HepG2 (cell line): ENCODE data around the gene PRKCB. TPM values are rescaled to one million over a fixed set of nuclear protein-coding genes. Genes with fewer than 3 reads are reported as not detected.

ENCODE experiments used
- ATAC-seq: fragments of 200-7000 bp; cut with Tn5 transposase; 3 replicates; pipeline ENCODE4 v1.9.1; 2020; ENCODE audit warnings: mild to moderate bottlenecking, moderate library complexity
- BruUV-seq: library from RNA; stranded (reverse); fragments of 400-500 nt; replicated peaks from 2 replicates; lab custom pipeline; 2021; lab: Mats Ljungman, UMichigan
- CTCF ChIA-PET: fragments of 300-600 bp; formaldehyde crosslinking; extraction: SDS; loops from one replicate; lab custom pipeline; 2021; ENCODE audit warnings: low total read pairs, inconsistent platforms, low intra/inter-chr PET ratio; lab: Yijun Ruan, JAX
- POLR2A ChIA-PET: fragments of 350-600 bp; sonication (Branson Sonifier 250); formaldehyde crosslinking; loops from one replicate; lab custom pipeline; 2020; ENCODE audit warnings: antibody characterized with exemption, inconsistent platforms; lab: Yijun Ruan, JAX
- DNase-seq: peaks from one replicate; pipeline ENCODE4 v3.0.0-alpha.2; 2015; ENCODE audit warnings: low spot score
- FAIRE-seq: peaks from 3 replicates; lab custom pipeline; 2011; peaks lifted over from hg19 to GRCh38; lab: Jason Lieb, UNC
- H2AFZ ChIP-seq: one replicate; pipeline ENCODE4 v1.6.1; 2011; ENCODE audit warnings: low read length, inconsistent platforms
- H3K27ac ChIP-seq: fragments of 300-600 bp; 3 replicates; pipeline ENCODE4 v1.8.0; 2011; ENCODE audit warnings: mixed run types, mild to moderate bottlenecking, mixed read lengths, low read length, inconsistent platforms; ENCODE audit not compliant: insufficient read depth; ENCODE audit errors: extremely low read length
- H3K27me3 ChIP-seq, 2 experiments: fragments of 200-600 bp in 1 of 2; 2 replicates in 1 of 2; 3 replicates in 1 of 2; pipeline versions ENCODE4 v1.6.0 to v1.8.0; 2011; ENCODE audit warnings: low read length in 2 of 2, mild to moderate bottlenecking in 2 of 2, moderate library complexity in 2 of 2, inconsistent platforms in 1 of 2; ENCODE audit not compliant: insufficient read depth in 2 of 2, control insufficient read depth in 1 of 2
- H3K36me3 ChIP-seq, 2 experiments: fragments of 200-600 bp in 1 of 2; replicated peaks in 1 of 2; 2 replicates in 1 of 2; 3 replicates in 1 of 2; pipeline versions ENCODE4 v1.5.1 to v1.8.0; 2011; ENCODE audit warnings: low read length in 2 of 2, inconsistent platforms in 1 of 2; ENCODE audit not compliant: insufficient read depth in 2 of 2, control insufficient read depth in 1 of 2
- H3K4me1 ChIP-seq: 2 replicates; pipeline ENCODE4 v1.5.1; 2012; ENCODE audit warnings: low read length, inconsistent platforms; ENCODE audit not compliant: insufficient read depth
- H3K4me2 ChIP-seq: 2 replicates; pipeline ENCODE4 v1.6.0; 2011; ENCODE audit warnings: low read depth, low read length, inconsistent platforms
- H3K4me3 ChIP-seq, 3 experiments: fragments of 200-600 bp in 1 of 3; sonication (generic), shearing (Covaris generic) in 1 of 3; replicated peaks in 1 of 3; 2 replicates each; pipeline ENCODE4 v1.5.1; 2011 to 2016; ENCODE audit warnings: low read length in 3 of 3, inconsistent platforms in 2 of 3, low read depth in 2 of 3, mild to moderate bottlenecking in 2 of 3, control low read depth in 1 of 3, mixed read lengths in 1 of 3; ENCODE audit not compliant: insufficient read depth in 1 of 3
- H3K79me2 ChIP-seq: one replicate; pipeline ENCODE4 v1.6.1; 2011; ENCODE audit warnings: low read length, inconsistent platforms; ENCODE audit not compliant: insufficient read depth
- H3K9ac ChIP-seq: 2 replicates; pipeline ENCODE4 v1.6.0; 2011; ENCODE audit warnings: mild to moderate bottlenecking, low read depth, low read length, inconsistent platforms; ENCODE audit not compliant: insufficient read depth
- H3K9me3 ChIP-seq: 2 replicates; pipeline ENCODE4 v1.5.1; 2012; ENCODE audit warnings: mild to moderate bottlenecking, low read length
- H4K20me1 ChIP-seq: 2 replicates; pipeline ENCODE4 v1.6.0; 2011; ENCODE audit warnings: inconsistent platforms, mild to moderate bottlenecking, low read length, moderate library complexity; ENCODE audit not compliant: insufficient read depth
- CREB3 ChIP-seq: sonication (generic); formaldehyde crosslinking; IDR thresholded peaks from 2 replicates; pipeline ENCODE4 v1.5.0; 2020; ENCODE audit warnings: missing genetic modification reagents
- EED ChIP-seq: sonication (generic); formaldehyde crosslinking; IDR thresholded peaks from 2 replicates; pipeline ENCODE4 v1.5.0; 2020; ENCODE audit warnings: mild to moderate bottlenecking, missing genetic modification reagents
- NFRKB ChIP-seq: fragments of 450-650 bp; IDR thresholded peaks from 2 replicates; pipeline ENCODE4 v1.6.1; 2017
- NONO ChIP-seq, 2 experiments: fragments of 450-650 bp in 1 of 2; sonication (generic) in 1 of 2; formaldehyde crosslinking in 1 of 2; IDR thresholded peaks in 1 of 2; conservative IDR thresholded peaks in 1 of 2; 2 replicates each; pipeline versions ENCODE4 v1.6.1 to v1.8.0; 2017 to 2022; ENCODE audit warnings: mild to moderate bottlenecking in 1 of 2, missing genetic modification reagents in 1 of 2, moderate library complexity in 1 of 2
- PCBP2 ChIP-seq: fragments of 200-400 bp; formaldehyde crosslinking; optimal IDR thresholded peaks from 2 replicates; pipeline ENCODE3; 2018; ENCODE audit warnings: low read length, low read depth; ENCODE audit not compliant: poor library complexity, severe bottlenecking
- RBAK ChIP-seq: sonication (generic); formaldehyde crosslinking; IDR thresholded peaks from 2 replicates; pipeline ENCODE4 v1.5.1; 2020; ENCODE audit warnings: mild to moderate bottlenecking, missing genetic modification reagents
- SALL1 ChIP-seq: sonication (generic); formaldehyde crosslinking; IDR thresholded peaks from 2 replicates; pipeline ENCODE4 v1.8.0; 2022; ENCODE audit warnings: mild to moderate bottlenecking, missing genetic modification reagents
- SIX1 ChIP-seq: sonication (generic); formaldehyde crosslinking; IDR thresholded peaks from 2 replicates; pipeline ENCODE4 v1.4.0; 2020; ENCODE audit warnings: missing genetic modification reagents, borderline replicate concordance
- SP5 ChIP-seq: IDR thresholded peaks from 2 replicates; pipeline ENCODE4 v1.6.1; 2016; ENCODE audit warnings: low read depth, borderline replicate concordance
- ZFP41 ChIP-seq: sonication (generic); formaldehyde crosslinking; IDR thresholded peaks from 2 replicates; pipeline ENCODE4 v1.4.0; 2020; ENCODE audit warnings: mild to moderate bottlenecking, missing genetic modification reagents, borderline replicate concordance
- ZNF101 ChIP-seq: sonication (generic); formaldehyde crosslinking; IDR thresholded peaks from 2 replicates; pipeline ENCODE4 v1.4.0; 2020; ENCODE audit warnings: mild to moderate bottlenecking, low read depth, missing genetic modification reagents, borderline replicate concordance
- ZNF142 ChIP-seq: sonication (generic); formaldehyde crosslinking; IDR thresholded peaks from 2 replicates; pipeline ENCODE4 v1.4.0; 2020; ENCODE audit warnings: missing genetic modification reagents
- ZNF563 ChIP-seq: sonication (generic); formaldehyde crosslinking; IDR thresholded peaks from 2 replicates; pipeline ENCODE4 v1.8.0; 2022; ENCODE audit warnings: mild to moderate bottlenecking, moderate library complexity, missing genetic modification reagents
- ZNF883 ChIP-seq: sonication (generic); formaldehyde crosslinking; IDR thresholded peaks from 2 replicates; pipeline ENCODE4 v1.5.1; 2020; ENCODE audit warnings: mild to moderate bottlenecking, missing genetic modification reagents; ENCODE audit errors: not compliant biosample characterization
- WGBS: methylation state at CpG from one replicate; pipeline ENCODE4 v1.1.6; 2017; ENCODE audit warnings: low lambda C conversion rate; 5-methylcytosine and 5-hydroxymethylcytosine counted together
- in situ Hi-C: cut with HindIII; loops from 2 replicates; pipeline ENCODE4 v1.10.0; 2017; ENCODE audit warnings: low pct_unique_long_range_greater_than_20kb; ENCODE audit not compliant: extremely low pct_ligation_motif_present
- intact Hi-C: fragments of 100-400 bp; cut with micrococcal nuclease; formaldehyde crosslinking; loops from one replicate; pipeline ENCODE4 v1.10.0; 2022; ENCODE audit not compliant: unreplicated experiment
- polyA plus RNA-seq, 8 experiments: library from polyadenylated mRNA; depleted of rRNA in 3 of 8; stranded (reverse) in 7 of 8; unstranded in 1 of 8; fragments of >200 nt; fragmentation: Illumina TruSeq in 4 of 8; extraction: Trizol in 4 of 8; gene quantifications; 2 replicates each; pipeline versions ENCODE4 v1.2.1 to v1.2.3, GENCODE V29; 2011 to 2016; ENCODE audit warnings: low read depth in 4 of 8, missing spikeins in 1 of 8, mixed read lengths in 1 of 8; ENCODE audit not compliant: insufficient read depth in 1 of 8
- total RNA-seq, 5 experiments: library from RNA; depleted of rRNA; stranded (reverse); fragments of >200 nt; fragmentation: Illumina TruSeq; extraction: Trizol; gene quantifications; 2 replicates each; pipeline ENCODE4 v1.2.3, GENCODE V29; 2016; ENCODE audit warnings: low read depth in 1 of 5

The PRKCB gene
- total and polyA plus RNA-seq, 2 of the 13 experiments (the other 11 are each of a cell fraction or from before 2014, with no cell fraction given) = 0.01 TPM; not detected in 1

- WGBS = 0% methylated on average over 2 of the region's 2 CpGs
- in situ Hi-C loops (no loop called here), intact Hi-C loops (no loop called here)
- no peaks in the 10 kb centered on the region for H3K79me2 ChIP-seq
- ATAC-seq (no peak), FAIRE-seq (no peak), DNase-seq (no peak)
- no TSS peak for BruUV-seq
- no peak overlapping the region for H3K4me2 ChIP-seq
- TF ChIP-seq ZNF142 (CRISPR knock-in tag) = no peak
- no peak for TF ChIP-seq SIX1 (CRISPR knock-in tag)
- no peak for TF ChIP-seq ZNF563 (CRISPR knock-in tag)
- TF ChIP-seq PCBP2 = no peak
- TF ChIP-seq NFRKB = no peak
- TF ChIP-seq CREB3 (CRISPR knock-in tag) = no peak
- TF ChIP-seq SP5 (CRISPR knock-in tag) = no peak
- TF ChIP-seq RBAK = no peak
- no peak for TF ChIP-seq NONO (IDR thresholded peaks at IDR 0.05)
- TF ChIP-seq NONO (CRISPR knock-in tag; conservative IDR thresholded peaks at IDR 0.05) = no peak
- no peak for TF ChIP-seq ZFP41
- TF ChIP-seq ZNF883 (CRISPR knock-in tag) = no peak
- no peak for TF ChIP-seq SALL1 (CRISPR knock-in tag)
- no peak for TF ChIP-seq ZNF101 (CRISPR knock-in tag)
- TF ChIP-seq EED = no peak
- H3K9me3 ChIP-seq = no peaks in the 10 kb centered on the region
- no peak overlapping the region for H3K9ac ChIP-seq
- CTCF ChIA-PET = no interaction called here
- H3K36me3 ChIP-seq = no peaks in the 10 kb centered on the region
- no peaks in the 10 kb centered on the region for H4K20me1 ChIP-seq
- no peak overlapping the region for H3K27ac ChIP-seq
- no peak overlapping the region for H3K4me3 ChIP-seq
- H3K27me3 ChIP-seq = peaks cover 10 to 39% of the 10 kb centered on the region in 2 experiments
- no peak overlapping the region for H2AFZ ChIP-seq
- H3K4me1 ChIP-seq = no peaks in the 10 kb centered on the region
- POLR2A ChIA-PET = no interaction called here
Observed at GRCh38 chr16:23833504-23833903, 2.3 kb upstream of the PRKCB start.
